Kidney epithelial cell (primary cell): Measurements from ENCODE around the gene GNAO1. TPM values are rescaled to one million over a fixed set of nuclear protein-coding genes. Genes with fewer than 3 reads are reported as not detected.
A peak's percentile ranks its signal among the peaks of the same experiment; 100 is the strongest.

Experiments used
- DNase-seq: peaks from one replicate; pipeline ENCODE4 v3.0.0-alpha.2; 2010; ENCODE audit warnings: low read depth
- H3K27me3 ChIP-seq: 2 replicates; pipeline ENCODE4 v1.6.0; 2011; ENCODE audit warnings: low read length; ENCODE audit not compliant: control insufficient read depth, insufficient read depth
- H3K36me3 ChIP-seq: 2 replicates; pipeline ENCODE4 v1.5.1; 2011; ENCODE audit warnings: low read length; ENCODE audit not compliant: control insufficient read depth, insufficient read depth
- H3K4me3 ChIP-seq: 2 replicates; pipeline ENCODE4 v1.5.1; 2011; ENCODE audit warnings: low read depth, mild to moderate bottlenecking, control low read depth, low read length
- total RNA-seq: library from RNA; depleted of rRNA; stranded (reverse); fragments of >200 nt; gene quantifications from 2 replicates; pipeline ENCODE4 v1.2.3, GENCODE V29; 2015
- TF ChIP-seq, protein P1 (sequence below): IDR thresholded peaks from 2 replicates; pipeline ENCODE4 v1.5.1; 2011; ENCODE audit warnings: mild to moderate bottlenecking, moderate library complexity, low read length, control low read depth, inconsistent platforms; ENCODE audit not compliant: insufficient read depth, poor library complexity, severe bottlenecking

The GNAO1 gene
- total RNA-seq: 2.7 and 5.7 TPM in 2 replicates

DNA sequence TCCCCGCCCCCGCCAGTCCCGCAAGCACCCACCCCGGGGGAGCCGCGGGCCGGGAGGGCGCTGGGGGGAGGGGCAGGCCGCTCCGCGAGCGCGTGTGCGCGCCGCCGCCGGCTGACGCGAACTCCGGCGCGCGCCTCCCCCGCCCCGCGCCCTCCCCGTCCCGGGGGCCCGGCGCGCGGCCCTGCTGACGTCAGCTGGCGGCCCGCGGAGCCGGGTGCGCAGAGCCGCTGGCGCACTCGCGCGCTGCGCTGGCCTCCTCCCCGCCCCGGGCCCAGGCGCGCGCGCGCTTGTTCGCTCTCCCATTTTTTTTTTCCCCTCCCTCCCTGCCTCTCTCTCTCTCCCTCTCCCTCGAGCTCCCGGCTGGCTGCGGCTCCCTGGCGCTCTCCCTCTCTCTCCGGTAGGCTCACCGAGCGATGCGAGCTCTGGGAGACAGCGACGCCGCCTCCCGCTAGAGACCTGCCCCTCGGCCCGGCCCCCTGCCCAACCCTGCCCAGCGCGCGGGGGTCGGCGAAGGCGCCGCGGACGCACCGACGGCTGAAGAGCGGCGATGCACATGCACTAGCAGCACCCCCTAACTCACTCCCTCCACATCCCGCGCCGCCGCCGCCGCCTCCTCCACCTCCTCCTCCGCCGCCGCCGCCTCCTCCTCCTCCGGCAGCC is at the start of gene GNAO1:
Gene GNAO1 (plus strand): TSS at position 334 of the 660 bp plus-strand sequence. CDS start 747 bp downstream, outside the sequence.
- no peak for DNase-seq
- Histone ChIP-seq H3K27me3 (peaks cover 54% of the 10 kb centered on the region), H3K36me3 (no peaks in the 10 kb centered on the region), H3K4me3 (peak within 1 kb of the TSS; percentile 44)
- TF ChIP-seq, protein P1, sequence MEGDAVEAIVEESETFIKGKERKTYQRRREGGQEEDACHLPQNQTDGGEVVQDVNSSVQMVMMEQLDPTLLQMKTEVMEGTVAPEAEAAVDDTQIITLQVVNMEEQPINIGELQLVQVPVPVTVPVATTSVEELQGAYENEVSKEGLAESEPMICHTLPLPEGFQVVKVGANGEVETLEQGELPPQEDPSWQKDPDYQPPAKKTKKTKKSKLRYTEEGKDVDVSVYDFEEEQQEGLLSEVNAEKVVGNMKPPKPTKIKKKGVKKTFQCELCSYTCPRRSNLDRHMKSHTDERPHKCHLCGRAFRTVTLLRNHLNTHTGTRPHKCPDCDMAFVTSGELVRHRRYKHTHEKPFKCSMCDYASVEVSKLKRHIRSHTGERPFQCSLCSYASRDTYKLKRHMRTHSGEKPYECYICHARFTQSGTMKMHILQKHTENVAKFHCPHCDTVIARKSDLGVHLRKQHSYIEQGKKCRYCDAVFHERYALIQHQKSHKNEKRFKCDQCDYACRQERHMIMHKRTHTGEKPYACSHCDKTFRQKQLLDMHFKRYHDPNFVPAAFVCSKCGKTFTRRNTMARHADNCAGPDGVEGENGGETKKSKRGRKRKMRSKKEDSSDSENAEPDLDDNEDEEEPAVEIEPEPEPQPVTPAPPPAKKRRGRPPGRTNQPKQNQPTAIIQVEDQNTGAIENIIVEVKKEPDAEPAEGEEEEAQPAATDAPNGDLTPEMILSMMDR: no peak

DNA sequence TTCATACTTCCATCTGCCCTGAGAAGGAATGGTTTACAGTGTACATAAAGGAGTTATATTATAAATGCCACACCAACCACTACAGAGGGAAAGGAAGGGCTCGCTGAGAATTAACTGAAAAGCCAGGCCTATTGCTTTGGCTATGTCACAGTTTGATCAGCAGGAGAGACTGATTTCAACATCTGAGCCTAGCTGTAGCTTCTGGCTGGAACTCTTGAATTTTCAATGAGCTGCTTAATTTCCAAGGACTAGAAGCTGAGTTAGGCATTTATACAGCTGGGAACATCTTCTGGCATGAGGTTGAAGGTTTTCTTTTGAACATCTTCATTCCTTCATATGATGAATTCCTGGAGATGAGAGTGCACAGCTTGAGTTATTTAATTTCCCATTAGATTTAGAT is 47.6 kb upstream of the GNAO1 start:
- no peak overlapping the region for H3K4me3 ChIP-seq
- H3K27me3 ChIP-seq: peaks cover 2% of the 10 kb centered on the region
- TF ChIP-seq, protein P1: no peak
- no peak for DNase-seq
- H3K36me3 ChIP-seq: no peaks in the 10 kb centered on the region

DNA sequence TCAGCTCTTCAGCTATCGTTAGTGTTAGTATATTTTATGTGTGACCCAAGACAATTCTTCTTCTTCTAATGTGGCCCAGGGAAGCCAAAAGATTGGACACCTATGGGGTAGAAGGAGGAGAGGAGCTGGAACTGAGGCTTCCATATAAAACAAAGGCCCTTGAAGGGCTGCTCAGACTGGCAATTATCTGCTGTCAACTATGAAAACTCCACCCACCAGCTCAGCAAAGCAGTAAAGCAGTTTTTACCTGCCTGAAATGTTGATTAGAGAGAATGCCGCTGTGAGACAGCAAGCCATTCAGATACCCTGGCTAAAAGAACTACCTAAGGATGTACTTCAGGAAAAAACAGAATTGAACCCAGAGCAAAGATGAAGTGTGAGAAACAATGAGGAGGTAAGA is 45.9 kb upstream of the GNAO1 start:
- TF ChIP-seq, protein P1: no peak
- peaks cover 2% of the 10 kb centered on the region for H3K27me3 ChIP-seq
- no peak for DNase-seq
- H3K36me3 ChIP-seq: no peaks in the 10 kb centered on the region
- no peak overlapping the region for H3K4me3 ChIP-seq

DNA sequence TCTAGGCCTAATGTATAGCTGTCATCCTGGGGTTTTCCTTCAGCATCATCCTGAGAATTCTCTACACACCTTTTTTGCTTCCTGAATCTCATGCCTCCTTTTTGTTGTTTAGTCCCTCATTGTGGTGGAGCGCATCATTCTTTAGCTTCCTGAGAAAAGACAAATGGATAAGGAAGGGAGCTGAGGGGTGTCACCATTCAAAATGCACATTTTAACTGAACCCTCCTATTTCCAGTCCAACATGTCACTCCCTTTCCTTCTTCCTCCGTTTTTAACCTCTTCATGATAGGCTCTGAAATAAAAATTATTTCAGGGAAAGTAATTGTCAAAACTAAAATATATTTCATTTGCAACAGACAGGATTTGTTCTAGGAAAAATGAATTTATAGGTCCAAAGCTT is 39.7 kb upstream of the GNAO1 start:
- no peak for DNase-seq
- Histone ChIP-seq H3K27me3 (no peaks in the 10 kb centered on the region), H3K4me3 (no peak overlapping the region), H3K36me3 (no peaks in the 10 kb centered on the region)
- TF ChIP-seq, protein P1: no peak

DNA sequence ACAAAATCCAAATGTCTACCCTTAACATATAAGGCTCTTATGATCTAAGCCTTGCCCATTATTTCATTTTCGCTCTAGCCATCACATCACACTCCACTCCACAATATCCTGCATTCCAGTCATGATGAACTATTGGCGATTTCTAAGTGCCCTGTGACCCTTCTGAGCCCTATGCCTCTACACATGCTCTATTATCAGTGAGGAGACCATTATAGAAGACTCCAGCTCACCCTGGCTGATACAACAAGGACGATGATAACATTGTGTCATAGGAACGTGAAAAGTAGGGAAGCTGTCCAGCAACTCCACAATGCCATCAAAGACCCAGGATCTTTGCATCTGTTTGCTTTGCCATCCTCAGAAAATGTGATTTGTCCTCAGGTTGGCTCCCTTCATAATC is 29.6 kb upstream of the GNAO1 start:
- Histone ChIP-seq H3K4me3 (no peak overlapping the region), H3K27me3 (no peaks in the 10 kb centered on the region), H3K36me3 (no peaks in the 10 kb centered on the region)
- DNase-seq: no peak
- TF ChIP-seq, protein P1: no peak

DNA sequence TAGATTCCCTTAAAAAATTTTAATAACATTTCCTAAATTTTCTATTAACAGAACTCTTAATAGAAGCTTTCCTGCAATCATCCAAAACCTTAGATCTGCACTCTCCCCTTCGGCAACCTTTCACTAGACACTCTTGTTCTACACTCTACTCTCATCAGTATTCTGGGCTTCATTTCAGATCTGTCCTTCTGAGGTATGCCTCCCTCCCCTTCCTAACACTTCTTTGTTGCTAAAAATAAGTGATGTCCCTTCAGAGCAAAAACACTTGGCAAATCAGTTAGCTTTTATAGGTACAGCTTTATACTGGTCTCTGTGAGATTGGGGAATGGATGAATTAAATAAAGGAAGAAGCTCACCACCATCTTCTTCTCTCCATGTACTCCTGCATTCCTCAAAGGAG is 28.2 kb upstream of the GNAO1 start:
- DNase-seq: no peak
- TF ChIP-seq, protein P1: no peak
- H3K4me3 ChIP-seq: no peak overlapping the region
- H3K36me3 ChIP-seq: no peaks in the 10 kb centered on the region
- H3K27me3 ChIP-seq: no peaks in the 10 kb centered on the region
